Endodermal cell (in vitro differentiated cells): ENCODE data around the gene CCDC28B. TPM values are rescaled to one million over a fixed set of nuclear protein-coding genes. Genes with fewer than 3 reads are reported as not detected.

Source experiments
- DNase-seq: peaks from one replicate; pipeline ENCODE4 v3.0.0-alpha.2; 2017
- H3K27ac ChIP-seq: 2 replicates; pipeline ENCODE4 v1.5.1; 2013; ENCODE audit warnings: mild to moderate bottlenecking, low read depth, low read length, moderate library complexity
- H3K27me3 ChIP-seq: 2 replicates; pipeline ENCODE4 v1.6.1; 2013; ENCODE audit warnings: mild to moderate bottlenecking, low read length, moderate library complexity; ENCODE audit not compliant: insufficient read depth, control insufficient read depth, poor library complexity, severe bottlenecking
- H3K36me3 ChIP-seq: 2 replicates; pipeline ENCODE4 v1.7.0; 2013; ENCODE audit warnings: mild to moderate bottlenecking, low read length, moderate library complexity; ENCODE audit not compliant: control insufficient read depth, insufficient read depth
- H3K4me1 ChIP-seq: one replicate; pipeline ENCODE4 v1.7.0; 2013; ENCODE audit warnings: low read length; ENCODE audit not compliant: control insufficient read depth, insufficient read depth
- H3K4me3 ChIP-seq: 2 replicates; pipeline ENCODE4 v1.5.1; 2013; ENCODE audit warnings: mild to moderate bottlenecking, low read length, moderate library complexity
- H3K9ac ChIP-seq: 2 replicates; pipeline ENCODE4 v1.6.1; 2013; ENCODE audit warnings: mild to moderate bottlenecking, low read length, moderate library complexity; ENCODE audit not compliant: poor library complexity, severe bottlenecking; ENCODE audit errors: extremely low read depth
- H3K9me3 ChIP-seq: 2 replicates; pipeline ENCODE4 v1.6.1; 2013; ENCODE audit warnings: mild to moderate bottlenecking, low read length, moderate library complexity; ENCODE audit not compliant: control insufficient read depth
- H3K27ac Mint-ChIP-seq: 2 replicates; pipeline ENCODE4 v1.8.0; 2020; ENCODE audit warnings: mixed read lengths
- H3K27me3 Mint-ChIP-seq: 2 replicates; pipeline ENCODE4 v1.8.0; 2021; ENCODE audit warnings: mild to moderate bottlenecking, mixed read lengths; ENCODE audit not compliant: insufficient read depth
- H3K36me3 Mint-ChIP-seq: 2 replicates; pipeline ENCODE4 v1.8.0; 2020; ENCODE audit warnings: low read depth, mixed read lengths
- H3K4me1 Mint-ChIP-seq: 2 replicates; pipeline ENCODE4 v1.8.0; 2020; ENCODE audit warnings: mixed read lengths
- H3K4me3 Mint-ChIP-seq: 2 replicates; pipeline ENCODE4 v1.8.0; 2020; ENCODE audit warnings: mild to moderate bottlenecking, moderate library complexity, mixed read lengths
- H3K9me3 Mint-ChIP-seq: 2 replicates; pipeline ENCODE4 v1.8.0; 2020; ENCODE audit warnings: mild to moderate bottlenecking, mixed read lengths
- WGBS, 2 experiments: methylation state at CpG; one replicate each; pipeline versions ENCODE4 v1.1.5 to v1.1.7; 2013; ENCODE audit warnings: missing lambda C conversion rate in 2 of 2, mixed read lengths in 1 of 2; ENCODE audit not compliant: insufficient coverage in 1 of 2, insufficient read length in 1 of 2; 5-methylcytosine and 5-hydroxymethylcytosine counted together
- total RNA-seq, 2 donors: library from RNA; stranded (reverse); fragmentation: NEBNext Ultra II Directional in 1 of 2; extraction: Animal tissue kit (Norgen Biotek cat#: 25700) in 1 of 2; gene quantifications; 2 replicates in 1 of 2; 3 replicates in 1 of 2; pipeline ENCODE4 v1.2.1, GENCODE V29; 2021
- TF ChIP-seq, protein P1 (sequence below): fragments of 200-600 bp; sonication (generic); conservative IDR thresholded peaks from 2 replicates; pipeline ENCODE4 v1.5.0; 2021; ENCODE audit warnings: antibody characterized with exemption, mild to moderate bottlenecking

The CCDC28B gene
- total RNA-seq, 2 donors from 2014 or later, result 9.2 to 11.1 TPM

DNA sequence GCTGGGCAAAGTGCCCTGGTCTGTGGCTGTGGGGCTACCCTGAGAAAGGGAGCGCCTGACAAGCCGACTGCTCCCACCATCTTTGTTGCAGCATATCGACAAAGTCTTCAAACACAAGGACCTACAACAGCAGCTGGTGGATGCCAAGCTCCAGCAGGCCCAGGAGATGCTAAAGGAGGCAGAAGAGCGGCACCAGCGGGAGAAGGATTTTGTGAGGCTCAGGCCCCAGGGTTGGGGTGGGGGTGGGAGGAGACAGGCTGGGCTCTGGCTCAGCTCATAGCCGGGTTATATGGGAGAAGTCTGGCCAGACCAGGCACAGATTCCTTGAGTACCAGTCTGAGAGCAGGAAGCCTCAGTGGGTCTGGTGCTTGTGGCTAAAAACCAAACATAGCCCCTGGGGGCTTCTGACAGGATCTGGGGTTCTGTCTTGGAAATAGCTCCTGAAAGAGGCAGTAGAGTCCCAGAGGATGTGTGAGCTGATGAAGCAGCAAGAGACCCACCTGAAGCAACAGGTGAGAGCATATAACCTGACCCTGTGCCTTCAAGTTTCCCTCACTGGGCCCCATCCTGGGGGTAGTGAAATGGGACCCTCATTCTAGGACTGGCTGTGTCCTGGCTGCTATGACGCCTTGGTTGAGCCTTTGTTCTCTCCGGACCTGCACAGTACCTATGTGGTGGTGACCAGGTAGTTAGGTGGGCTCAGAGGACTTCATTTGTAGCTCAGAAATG lies 8.0 kb upstream of the CCDC28B start:
- H3K27me3 ChIP-seq, result no peaks in the 10 kb centered on the region
- peaks cover 95% of the 10 kb centered on the region for H3K36me3 Mint-ChIP-seq
- H3K4me1 Mint-ChIP-seq, result no peaks in the 10 kb centered on the region
- no peak for DNase-seq
- H3K36me3 ChIP-seq, result peaks cover 96% of the 10 kb centered on the region
- H3K27me3 Mint-ChIP-seq, result no peaks in the 10 kb centered on the region
- H3K9ac ChIP-seq, result no peak overlapping the region
- no peak overlapping the region for H3K27ac ChIP-seq
- 94 to 97% methylated on average over 5 to 8 of the region's 8 CpGs for WGBS, 2 experiments
- no peaks in the 10 kb centered on the region for H3K4me1 ChIP-seq
- no peaks in the 10 kb centered on the region for H3K9me3 Mint-ChIP-seq
- no peak overlapping the region for H3K4me3 ChIP-seq
- H3K9me3 ChIP-seq, result no peaks in the 10 kb centered on the region
- peak overlapping the region; percentile 8 for H3K27ac Mint-ChIP-seq
- H3K4me3 Mint-ChIP-seq, result no peak overlapping the region
- TF ChIP-seq, protein P1, sequence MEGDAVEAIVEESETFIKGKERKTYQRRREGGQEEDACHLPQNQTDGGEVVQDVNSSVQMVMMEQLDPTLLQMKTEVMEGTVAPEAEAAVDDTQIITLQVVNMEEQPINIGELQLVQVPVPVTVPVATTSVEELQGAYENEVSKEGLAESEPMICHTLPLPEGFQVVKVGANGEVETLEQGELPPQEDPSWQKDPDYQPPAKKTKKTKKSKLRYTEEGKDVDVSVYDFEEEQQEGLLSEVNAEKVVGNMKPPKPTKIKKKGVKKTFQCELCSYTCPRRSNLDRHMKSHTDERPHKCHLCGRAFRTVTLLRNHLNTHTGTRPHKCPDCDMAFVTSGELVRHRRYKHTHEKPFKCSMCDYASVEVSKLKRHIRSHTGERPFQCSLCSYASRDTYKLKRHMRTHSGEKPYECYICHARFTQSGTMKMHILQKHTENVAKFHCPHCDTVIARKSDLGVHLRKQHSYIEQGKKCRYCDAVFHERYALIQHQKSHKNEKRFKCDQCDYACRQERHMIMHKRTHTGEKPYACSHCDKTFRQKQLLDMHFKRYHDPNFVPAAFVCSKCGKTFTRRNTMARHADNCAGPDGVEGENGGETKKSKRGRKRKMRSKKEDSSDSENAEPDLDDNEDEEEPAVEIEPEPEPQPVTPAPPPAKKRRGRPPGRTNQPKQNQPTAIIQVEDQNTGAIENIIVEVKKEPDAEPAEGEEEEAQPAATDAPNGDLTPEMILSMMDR, result no peak

DNA sequence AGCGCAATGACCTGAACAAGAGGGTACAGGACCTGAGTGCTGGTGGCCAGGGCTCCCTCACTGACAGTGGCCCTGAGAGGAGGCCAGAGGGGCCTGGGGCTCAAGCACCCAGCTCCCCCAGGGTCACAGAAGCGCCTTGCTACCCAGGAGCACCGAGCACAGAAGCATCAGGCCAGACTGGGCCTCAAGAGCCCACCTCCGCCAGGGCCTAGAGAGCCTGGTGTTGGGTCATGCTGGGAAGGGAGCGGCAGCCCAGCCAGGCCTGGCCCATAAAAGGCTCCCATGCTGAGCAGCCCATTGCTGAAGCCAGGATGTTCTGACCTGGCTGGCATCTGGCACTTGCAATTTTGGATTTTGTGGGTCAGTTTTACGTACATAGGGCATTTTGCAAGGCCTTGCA lies 5.4 kb upstream of the CCDC28B start:
- H3K4me1 Mint-ChIP-seq, result peaks cover 6% of the 10 kb centered on the region
- H3K4me3 Mint-ChIP-seq, result no peak overlapping the region
- H3K27ac ChIP-seq, result no peak overlapping the region
- TF ChIP-seq, protein P1, result no peak
- DNase-seq, result no peak
- H3K4me1 ChIP-seq, result no peaks in the 10 kb centered on the region
- peaks cover 82% of the 10 kb centered on the region for H3K36me3 ChIP-seq
- H3K27ac Mint-ChIP-seq, result no peak overlapping the region
- H3K9me3 ChIP-seq, result no peaks in the 10 kb centered on the region
- H3K9ac ChIP-seq, result no peak overlapping the region
- 88 to 95% methylated on average over 6 of the region's 6 CpGs for WGBS, 2 experiments
- H3K9me3 Mint-ChIP-seq, result no peaks in the 10 kb centered on the region
- H3K4me3 ChIP-seq, result no peak overlapping the region
- H3K27me3 ChIP-seq, result no peaks in the 10 kb centered on the region
- no peaks in the 10 kb centered on the region for H3K27me3 Mint-ChIP-seq
- peaks cover 72% of the 10 kb centered on the region for H3K36me3 Mint-ChIP-seq

DNA sequence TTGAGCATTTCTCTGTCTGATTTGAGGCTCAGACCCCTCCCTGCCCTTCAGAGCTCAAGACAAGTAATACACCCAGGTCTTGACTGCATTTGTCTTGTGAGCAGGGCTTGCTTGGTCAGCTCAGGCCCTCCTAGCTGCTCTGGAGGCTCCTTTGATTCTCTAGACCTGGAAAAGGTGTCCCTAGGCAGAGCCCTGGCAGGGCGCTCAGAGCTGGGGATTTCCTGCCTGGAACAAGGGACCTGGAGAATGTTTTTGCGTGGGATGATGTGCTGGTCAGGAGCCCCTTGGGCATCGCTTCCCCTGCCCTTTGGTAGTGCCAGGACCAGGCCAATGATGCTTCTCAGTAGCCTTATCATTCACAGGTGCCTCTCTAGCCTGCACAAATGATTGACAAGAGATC lies 4.9 kb upstream of the CCDC28B start:
- Histone ChIP-seq H3K27ac (no peak overlapping the region), H3K36me3 (peaks cover 76% of the 10 kb centered on the region), H3K9ac (no peak overlapping the region), H3K27me3 (no peaks in the 10 kb centered on the region), H3K4me1 (no peaks in the 10 kb centered on the region), H3K9me3 (no peaks in the 10 kb centered on the region), H3K4me3 (no peak overlapping the region)
- no peak overlapping the region for H3K4me3 Mint-ChIP-seq
- DNase-seq, result no peak
- H3K9me3 Mint-ChIP-seq, result no peaks in the 10 kb centered on the region
- 97% methylated on average over 3 of the region's 3 CpGs; no CpG with 5 or more reads in 1 of the 2 experiments for WGBS, 2 experiments
- peaks cover 66% of the 10 kb centered on the region for H3K36me3 Mint-ChIP-seq
- peaks cover 10% of the 10 kb centered on the region for H3K4me1 Mint-ChIP-seq
- no peaks in the 10 kb centered on the region for H3K27me3 Mint-ChIP-seq
- no peak overlapping the region for H3K27ac Mint-ChIP-seq
- TF ChIP-seq, protein P1, result no peak
